Progenitor cell of endocrine pancreas (in vitro differentiated cells): Measurements from ENCODE around the gene GPER1. TPM values are rescaled to one million over a fixed set of nuclear protein-coding genes. Genes with fewer than 3 reads are reported as not detected.

Source experiments
- DNase-seq: peaks from one replicate; pipeline ENCODE4 v3.0.0; 2021; ENCODE audit warnings: low spot score; ENCODE audit not compliant: unreplicated experiment
- H3K27ac Mint-ChIP-seq: 2 replicates; pipeline ENCODE4 v1.8.0; 2021; ENCODE audit warnings: mild to moderate bottlenecking, moderate library complexity, mixed read lengths
- H3K27me3 Mint-ChIP-seq: 2 replicates; pipeline ENCODE4 v1.8.0; 2021; ENCODE audit warnings: mixed read lengths
- H3K36me3 Mint-ChIP-seq: 2 replicates; pipeline ENCODE4 v1.8.0; 2022; ENCODE audit warnings: mixed read lengths; ENCODE audit not compliant: insufficient read depth
- H3K4me1 Mint-ChIP-seq: 2 replicates; pipeline ENCODE4 v1.8.0; 2021; ENCODE audit warnings: low read depth, mixed read lengths
- H3K4me3 Mint-ChIP-seq: 2 replicates; pipeline ENCODE4 v1.8.0; 2021; ENCODE audit warnings: low read depth, mild to moderate bottlenecking, moderate library complexity, mixed read lengths
- H3K9me3 Mint-ChIP-seq: 2 replicates; pipeline ENCODE4 v1.8.0; 2021; ENCODE audit warnings: low read depth, mixed read lengths
- CTCF ChIP-seq: fragments of 200-600 bp; sonication (generic); IDR thresholded peaks from one replicate; pipeline ENCODE4 v1.5.0; 2021; ENCODE audit warnings: antibody characterized with exemption, mild to moderate bottlenecking; ENCODE audit not compliant: unreplicated experiment
- total RNA-seq: library from RNA; stranded (reverse); gene quantifications from 2 replicates; pipeline ENCODE4 v1.2.1, GENCODE V29; 2021

Gene GPER1
- total RNA-seq, 1 donor from 2014 or later = 0.50 TPM

DNA sequence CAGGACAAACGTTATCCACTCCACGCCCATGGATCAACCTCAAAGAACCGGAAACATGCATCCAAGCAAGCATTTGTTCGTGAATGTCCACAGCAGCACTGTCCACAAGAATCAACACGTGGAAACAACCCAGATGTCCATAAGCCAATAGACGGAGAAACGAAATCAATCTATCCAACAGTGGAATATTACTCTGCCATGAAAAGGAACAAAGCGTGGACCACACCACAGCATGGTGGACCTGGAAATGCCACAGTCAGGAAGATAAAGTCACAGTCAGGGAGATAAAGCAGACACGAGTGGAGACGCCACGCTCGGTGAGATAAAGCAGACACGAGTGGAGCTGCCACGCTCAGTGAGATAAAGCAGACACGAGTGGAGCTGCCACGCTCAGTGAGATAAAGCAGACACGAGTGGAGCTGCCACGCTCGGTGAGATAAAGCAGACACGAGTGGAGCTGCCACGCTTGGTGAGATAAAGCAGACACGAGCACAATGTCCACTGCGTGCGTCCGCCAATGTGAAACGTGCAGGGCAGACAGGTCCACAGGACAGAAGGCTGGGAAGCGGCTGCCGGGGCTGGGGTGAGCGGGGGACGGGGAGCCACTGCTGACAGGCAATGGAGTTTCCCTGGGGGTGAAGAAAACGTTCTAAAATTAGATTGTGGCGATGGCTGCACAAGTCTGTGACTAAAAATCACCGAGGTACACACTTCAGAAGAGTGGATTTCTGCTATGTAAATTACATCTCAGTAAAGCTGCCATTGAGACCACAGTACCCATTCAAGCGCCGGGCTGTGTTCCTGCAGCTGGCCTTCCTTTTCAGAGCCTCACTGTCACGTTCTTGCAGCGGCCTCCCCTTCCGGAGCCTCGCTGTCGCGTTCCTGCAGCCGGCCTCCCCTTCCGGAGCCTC lies 10.6 kb downstream of the GPER1 start:
- peaks cover 36% of the 10 kb centered on the region for H3K4me1 Mint-ChIP-seq
- no peak for DNase-seq
- TF ChIP-seq CTCF = no peak
- H3K9me3 Mint-ChIP-seq = peaks cover 7% of the 10 kb centered on the region
- H3K4me3 Mint-ChIP-seq = no peak overlapping the region
- peaks cover 17% of the 10 kb centered on the region for H3K36me3 Mint-ChIP-seq
- H3K27me3 Mint-ChIP-seq = no peaks in the 10 kb centered on the region
- H3K27ac Mint-ChIP-seq = no peak overlapping the region

GRCh38 chr7:1099154-1099542 lies 11.2 kb downstream of the GPER1 start:
- TF ChIP-seq CTCF = no peak
- Mint-ChIP-seq H3K4me3 (no peak overlapping the region), H3K36me3 (peaks cover 17% of the 10 kb centered on the region), H3K9me3 (peaks cover 7% of the 10 kb centered on the region), H3K27me3 (no peaks in the 10 kb centered on the region), H3K4me1 (peaks cover 38% of the 10 kb centered on the region), H3K27ac (no peak overlapping the region)
- DNase-seq = no peak

- Mint-ChIP-seq H3K36me3 (peaks cover 15% of the 10 kb centered on the region), H3K27ac (no peak overlapping the region), H3K9me3 (peaks cover 7% of the 10 kb centered on the region)
Measured at GRCh38 chr7:1099637-1100036, 11.7 kb downstream of the GPER1 start.

DNA sequence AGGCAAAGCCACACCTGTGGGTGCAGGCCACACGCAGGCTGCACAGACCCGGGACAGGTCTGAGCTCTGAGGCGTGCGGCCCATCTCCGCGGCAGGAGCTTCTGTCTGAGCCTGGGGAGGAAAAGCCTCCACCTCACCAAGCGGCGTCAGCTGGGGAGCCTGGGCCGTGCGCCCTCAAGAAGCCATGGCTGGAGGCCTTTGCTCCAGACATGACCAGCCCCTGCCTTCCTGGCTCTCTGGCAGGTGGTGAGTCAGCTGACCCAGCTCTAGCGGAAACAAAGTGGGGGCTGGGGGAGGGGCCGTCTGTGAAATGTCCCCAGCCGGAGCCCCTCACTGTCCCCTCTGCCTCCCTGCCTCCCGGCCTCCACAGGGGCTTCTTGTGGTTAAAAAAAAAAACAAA lies 12.5 kb downstream of the GPER1 start:
- H3K4me3 Mint-ChIP-seq = no peak overlapping the region
- no peak for TF ChIP-seq CTCF
- peaks cover 15% of the 10 kb centered on the region for H3K36me3 Mint-ChIP-seq
- H3K9me3 Mint-ChIP-seq = peaks cover 7% of the 10 kb centered on the region
- no peak for DNase-seq
- H3K27ac Mint-ChIP-seq = peak overlapping the region; percentile 20
- H3K4me1 Mint-ChIP-seq = peaks cover 39% of the 10 kb centered on the region
- no peaks in the 10 kb centered on the region for H3K27me3 Mint-ChIP-seq

More at GRCh38 chr7:1099637-1100036, 11.7 kb downstream of the GPER1 start:
- H3K27me3 Mint-ChIP-seq = no peaks in the 10 kb centered on the region
- no peak for DNase-seq
- H3K4me3 Mint-ChIP-seq = no peak overlapping the region
- no peak for TF ChIP-seq CTCF
- peaks cover 38% of the 10 kb centered on the region for H3K4me1 Mint-ChIP-seq

GRCh38 chr7:1100834-1101562 lies 13.1 kb downstream of the GPER1 start:
- no peak for TF ChIP-seq CTCF
- Mint-ChIP-seq H3K4me3 (no peak overlapping the region), H3K27ac (no peak overlapping the region), H3K4me1 (peaks cover 34% of the 10 kb centered on the region), H3K9me3 (peaks cover 7% of the 10 kb centered on the region), H3K36me3 (peaks cover 15% of the 10 kb centered on the region), H3K27me3 (no peaks in the 10 kb centered on the region)
- no peak for DNase-seq
